ENCODE data around the gene SORCS2.

SORCS2 gene

DNA sequence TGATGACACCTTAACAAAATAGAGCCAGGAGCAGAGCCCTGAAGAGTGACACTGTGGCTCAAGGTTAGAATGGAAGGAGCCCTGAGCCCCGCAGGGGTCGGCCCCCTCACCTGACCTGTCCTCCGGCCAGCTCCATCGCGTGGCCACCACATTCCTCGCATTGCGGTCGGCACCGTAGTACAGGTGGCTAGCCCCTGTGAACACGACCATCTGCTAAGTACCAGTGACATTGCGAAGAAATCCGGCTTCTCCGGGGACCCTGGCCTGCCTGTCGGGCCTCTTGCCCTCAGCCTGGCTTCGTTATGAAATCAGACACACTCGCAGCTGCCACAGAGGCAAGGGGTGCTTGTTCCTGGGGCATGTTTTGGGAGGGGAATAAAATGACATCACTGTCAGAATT is 568.4 kb downstream of the SORCS2 start:
- Histone ChIP-seq H3K4me3 (ENCODE audit: insufficient read length, low read depth) (no peak overlapping the region), H3K9ac (ENCODE audit: insufficient read length, low read depth) (no peak overlapping the region), H3K4me1 (ENCODE audit: insufficient read depth, insufficient read length) (peaks cover 8% of the 10 kb centered on the region), H3K36me3 (ENCODE audit: insufficient read depth, insufficient read length, low read length) (peaks cover 60% of the 10 kb centered on the region), H3K27me3 (ENCODE audit: insufficient read depth, insufficient read length) (no peaks in the 10 kb centered on the region), H3K9me3 (ENCODE audit: insufficient read depth, low read length) (no peaks in the 10 kb centered on the region)
- TF ChIP-seq YY1 (IDR thresholded peaks at IDR 0.05; ENCODE audit: insufficient read depth, insufficient read length), result no peak
- TF ChIP-seq SUZ12 (IDR thresholded peaks at IDR 0.05; ENCODE audit: extremely low read depth, insufficient read depth, insufficient read length), result no peak
- no peak for TF ChIP-seq ZNF274 (IDR thresholded peaks at IDR 0.05; ENCODE audit: low read depth, low read length)
- no peak for DNase-seq (ENCODE audit: low read depth, low spot score)

DNA sequence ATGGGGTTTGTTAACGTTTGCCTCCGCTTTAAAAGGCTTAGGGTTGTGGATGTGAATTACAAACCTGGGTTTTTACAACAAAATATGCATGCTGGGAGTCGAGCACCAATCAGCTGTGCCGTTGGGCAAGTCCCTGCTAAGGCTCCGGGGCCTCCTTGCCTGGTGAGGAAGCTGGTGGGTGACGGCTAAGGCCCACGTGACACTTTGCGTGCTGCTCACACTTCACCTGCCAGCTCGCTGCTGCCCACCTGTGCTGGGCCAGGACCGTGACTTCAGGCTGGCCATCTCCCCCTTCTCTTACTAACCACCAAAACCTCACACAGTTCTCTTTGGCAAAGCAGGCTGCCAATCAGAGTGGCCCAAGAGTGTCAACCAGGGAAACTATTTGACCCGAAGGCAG is 569.0 kb downstream of the SORCS2 start:
- no peak for TF ChIP-seq SUZ12 (IDR thresholded peaks at IDR 0.05; ENCODE audit: extremely low read depth, insufficient read depth, insufficient read length)
- TF ChIP-seq YY1 (IDR thresholded peaks at IDR 0.05; ENCODE audit: insufficient read depth, insufficient read length), result no peak
- TF ChIP-seq ZNF274 (IDR thresholded peaks at IDR 0.05; ENCODE audit: low read depth, low read length), result no peak
- H3K9me3 ChIP-seq (ENCODE audit: insufficient read depth, low read length), result no peaks in the 10 kb centered on the region
- no peak overlapping the region for H3K9ac ChIP-seq (ENCODE audit: insufficient read length, low read depth)
- DNase-seq (ENCODE audit: low read depth, low spot score), result no peak
- peaks cover 63% of the 10 kb centered on the region for H3K36me3 ChIP-seq (ENCODE audit: insufficient read depth, insufficient read length, low read length)
- H3K4me1 ChIP-seq (ENCODE audit: insufficient read depth, insufficient read length), result peaks cover 8% of the 10 kb centered on the region
- H3K27me3 ChIP-seq (ENCODE audit: insufficient read depth, insufficient read length), result no peaks in the 10 kb centered on the region
- H3K4me3 ChIP-seq (ENCODE audit: insufficient read length, low read depth), result no peak overlapping the region

DNA sequence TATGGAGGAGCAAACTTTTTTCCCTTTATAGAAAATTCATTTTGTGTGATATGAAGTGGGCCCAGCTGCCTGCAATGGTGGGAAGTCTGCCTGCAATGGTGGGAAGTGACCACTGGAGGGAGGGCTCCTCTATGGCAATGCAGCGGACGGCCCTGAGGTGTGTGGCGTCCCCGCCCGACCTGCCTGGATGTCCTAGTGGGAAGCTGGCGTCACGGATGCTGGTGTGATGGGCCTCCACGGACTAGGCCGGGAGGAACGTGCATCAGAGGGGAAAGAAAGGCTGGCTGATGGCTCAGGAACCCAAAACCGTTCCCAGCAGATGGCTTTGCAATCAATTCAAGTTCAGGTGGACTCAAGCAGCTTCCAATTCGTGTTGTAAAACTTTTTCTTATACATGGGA is 569.4 kb downstream of the SORCS2 start:
- no peak overlapping the region for H3K4me3 ChIP-seq (ENCODE audit: insufficient read length, low read depth)
- H3K36me3 ChIP-seq (ENCODE audit: insufficient read depth, insufficient read length, low read length), result peaks cover 64% of the 10 kb centered on the region
- H3K4me1 ChIP-seq (ENCODE audit: insufficient read depth, insufficient read length), result peaks cover 8% of the 10 kb centered on the region
- no peak overlapping the region for H3K9ac ChIP-seq (ENCODE audit: insufficient read length, low read depth)
- no peaks in the 10 kb centered on the region for H3K27me3 ChIP-seq (ENCODE audit: insufficient read depth, insufficient read length)
- peak; percentile 52 for DNase-seq (ENCODE audit: low read depth, low spot score)
- TF ChIP-seq ZNF274 (IDR thresholded peaks at IDR 0.05; ENCODE audit: low read depth, low read length) (no peak), YY1 (IDR thresholded peaks at IDR 0.05; ENCODE audit: insufficient read depth, insufficient read length) (no peak), SUZ12 (IDR thresholded peaks at IDR 0.05; ENCODE audit: extremely low read depth, insufficient read depth, insufficient read length) (no peak)
- no peaks in the 10 kb centered on the region for H3K9me3 ChIP-seq (ENCODE audit: insufficient read depth, low read length)

DNA sequence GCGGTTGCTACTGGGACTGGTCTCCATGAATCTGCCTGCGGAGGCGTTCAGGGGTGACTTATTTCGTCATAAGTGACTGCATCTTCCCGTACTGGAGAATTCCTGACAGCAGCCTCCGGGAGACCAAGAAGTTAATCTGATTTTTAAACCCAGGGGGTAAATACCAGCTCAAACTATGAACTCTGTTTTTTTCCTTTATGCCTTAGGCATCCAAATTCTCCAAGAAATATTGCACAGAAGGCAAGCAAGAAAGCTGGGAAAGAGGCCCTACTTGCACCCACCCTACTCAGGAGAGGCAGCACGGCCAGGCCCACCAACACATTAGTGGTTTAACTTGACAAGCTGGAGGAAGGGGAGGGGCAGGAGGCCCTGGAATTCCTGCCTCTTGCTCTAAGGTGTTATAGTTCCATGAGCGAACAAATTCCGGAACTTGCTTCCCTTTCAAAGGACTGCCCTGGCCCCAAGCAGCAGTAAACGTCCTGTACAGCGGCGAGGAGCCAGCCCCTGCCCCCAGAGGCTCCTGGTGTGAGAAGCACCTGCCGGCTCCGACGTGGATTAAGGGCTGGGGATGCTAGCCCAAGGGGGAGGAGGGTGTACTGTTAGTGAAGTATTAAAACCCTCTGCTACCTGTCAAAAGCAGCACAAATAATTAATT is 570.2 kb downstream of the SORCS2 start:
- no peaks in the 10 kb centered on the region for H3K9me3 ChIP-seq (ENCODE audit: insufficient read depth, low read length)
- TF ChIP-seq SUZ12 (IDR thresholded peaks at IDR 0.05; ENCODE audit: extremely low read depth, insufficient read depth, insufficient read length), result no peak
- no peak for TF ChIP-seq YY1 (IDR thresholded peaks at IDR 0.05; ENCODE audit: insufficient read depth, insufficient read length)
- TF ChIP-seq ZNF274 (IDR thresholded peaks at IDR 0.05; ENCODE audit: low read depth, low read length), result no peak
- no peak overlapping the region for H3K9ac ChIP-seq (ENCODE audit: insufficient read length, low read depth)
- H3K4me3 ChIP-seq (ENCODE audit: insufficient read length, low read depth), result no peak overlapping the region
- no peak for DNase-seq (ENCODE audit: low read depth, low spot score)
- H3K27me3 ChIP-seq (ENCODE audit: insufficient read depth, insufficient read length), result no peaks in the 10 kb centered on the region
- peaks cover 72% of the 10 kb centered on the region for H3K36me3 ChIP-seq (ENCODE audit: insufficient read depth, insufficient read length, low read length)
- peaks cover 8% of the 10 kb centered on the region for H3K4me1 ChIP-seq (ENCODE audit: insufficient read depth, insufficient read length)

DNA sequence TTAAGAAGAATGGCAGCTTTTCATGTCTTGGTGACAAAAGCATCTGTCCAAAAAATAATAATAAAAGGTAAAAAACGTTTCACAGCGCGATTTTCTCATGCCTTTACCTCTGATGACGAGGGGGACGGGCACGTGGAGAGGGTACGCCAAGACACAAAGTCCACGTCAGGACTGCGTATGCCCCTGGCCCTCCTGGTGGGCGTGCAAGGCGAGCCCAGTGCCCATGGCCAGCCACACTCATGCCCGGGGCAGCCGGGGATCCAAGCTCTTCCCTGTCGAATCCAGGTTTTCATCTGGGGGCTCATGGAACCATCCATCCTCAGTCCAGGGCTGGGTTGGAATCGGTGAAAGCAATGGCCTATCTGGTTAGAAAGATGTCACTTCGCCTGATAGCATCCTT is 570.8 kb downstream of the SORCS2 start:
- no peak for DNase-seq (ENCODE audit: low read depth, low spot score)
- Histone ChIP-seq H3K4me1 (ENCODE audit: insufficient read depth, insufficient read length) (peaks cover 8% of the 10 kb centered on the region), H3K4me3 (ENCODE audit: insufficient read length, low read depth) (no peak overlapping the region), H3K27me3 (ENCODE audit: insufficient read depth, insufficient read length) (no peaks in the 10 kb centered on the region), H3K9me3 (ENCODE audit: insufficient read depth, low read length) (no peaks in the 10 kb centered on the region), H3K36me3 (ENCODE audit: insufficient read depth, insufficient read length, low read length) (peaks cover 77% of the 10 kb centered on the region), H3K9ac (ENCODE audit: insufficient read length, low read depth) (no peak overlapping the region)
- TF ChIP-seq SUZ12 (IDR thresholded peaks at IDR 0.05; ENCODE audit: extremely low read depth, insufficient read depth, insufficient read length), result no peak
- TF ChIP-seq YY1 (IDR thresholded peaks at IDR 0.05; ENCODE audit: insufficient read depth, insufficient read length), result no peak
- TF ChIP-seq ZNF274 (IDR thresholded peaks at IDR 0.05; ENCODE audit: low read depth, low read length), result no peak

DNA sequence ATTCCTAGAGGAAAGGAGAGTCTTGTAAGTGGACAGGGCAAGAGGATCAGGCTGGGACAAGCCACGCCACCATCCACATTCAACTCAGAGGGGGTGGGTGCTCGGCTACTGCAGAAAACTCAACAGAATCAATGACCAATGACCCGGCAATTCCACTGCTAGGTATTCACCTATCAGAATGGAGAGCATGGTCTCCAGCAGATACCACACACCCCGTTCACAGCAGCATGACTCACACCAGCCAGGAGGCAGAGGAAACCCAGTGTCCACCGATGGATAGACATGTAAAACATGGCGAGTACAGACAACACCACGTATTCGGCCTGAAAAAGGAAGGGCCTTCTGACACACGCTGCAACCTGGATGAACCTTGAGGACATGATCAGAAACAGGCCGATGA is 571.5 kb downstream of the SORCS2 start:
- H3K4me1 ChIP-seq (ENCODE audit: insufficient read depth, insufficient read length), result peaks cover 8% of the 10 kb centered on the region
- no peak for TF ChIP-seq YY1 (IDR thresholded peaks at IDR 0.05; ENCODE audit: insufficient read depth, insufficient read length)
- no peak for TF ChIP-seq SUZ12 (IDR thresholded peaks at IDR 0.05; ENCODE audit: extremely low read depth, insufficient read depth, insufficient read length)
- no peak for TF ChIP-seq ZNF274 (IDR thresholded peaks at IDR 0.05; ENCODE audit: low read depth, low read length)
- no peak for DNase-seq (ENCODE audit: low read depth, low spot score)
- no peak overlapping the region for H3K4me3 ChIP-seq (ENCODE audit: insufficient read length, low read depth)
- no peaks in the 10 kb centered on the region for H3K27me3 ChIP-seq (ENCODE audit: insufficient read depth, insufficient read length)
- H3K36me3 ChIP-seq (ENCODE audit: insufficient read depth, insufficient read length, low read length), result peaks cover 81% of the 10 kb centered on the region
- no peaks in the 10 kb centered on the region for H3K9me3 ChIP-seq (ENCODE audit: insufficient read depth, low read length)
- no peak overlapping the region for H3K9ac ChIP-seq (ENCODE audit: insufficient read length, low read depth)

DNA sequence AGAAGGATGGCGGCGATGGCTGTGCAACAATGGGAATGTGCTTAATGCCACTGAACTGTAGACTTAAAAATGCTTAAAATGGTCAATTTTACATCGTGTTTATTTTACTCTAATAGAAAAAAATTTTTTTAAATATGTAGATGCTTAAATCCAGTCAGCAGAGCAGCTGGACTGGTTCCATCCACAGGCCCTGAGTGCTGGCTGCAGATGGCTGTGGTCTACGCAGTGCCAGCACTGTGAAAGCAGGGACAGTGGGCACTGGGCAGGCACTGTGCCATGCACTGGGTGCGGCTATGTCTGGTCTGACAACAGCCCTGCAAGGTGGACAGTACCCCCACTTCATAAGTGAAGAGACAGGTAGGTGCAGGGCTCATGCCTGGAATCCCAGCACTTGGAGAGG is 572.1 kb downstream of the SORCS2 start:
- Histone ChIP-seq H3K9me3 (ENCODE audit: insufficient read depth, low read length) (no peaks in the 10 kb centered on the region), H3K36me3 (ENCODE audit: insufficient read depth, insufficient read length, low read length) (peaks cover 87% of the 10 kb centered on the region), H3K9ac (ENCODE audit: insufficient read length, low read depth) (no peak overlapping the region)

More for the DNA sequence above, 572.1 kb downstream of the SORCS2 start:
- Histone ChIP-seq H3K27me3 (ENCODE audit: insufficient read depth, insufficient read length) (no peaks in the 10 kb centered on the region), H3K4me1 (ENCODE audit: insufficient read depth, insufficient read length) (peaks cover 12% of the 10 kb centered on the region), H3K4me3 (ENCODE audit: insufficient read length, low read depth) (no peak overlapping the region)
- TF ChIP-seq YY1 (IDR thresholded peaks at IDR 0.05; ENCODE audit: insufficient read depth, insufficient read length), result no peak
- TF ChIP-seq ZNF274 (IDR thresholded peaks at IDR 0.05; ENCODE audit: low read depth, low read length), result no peak
- no peak for TF ChIP-seq SUZ12 (IDR thresholded peaks at IDR 0.05; ENCODE audit: extremely low read depth, insufficient read depth, insufficient read length)
- DNase-seq (ENCODE audit: low read depth, low spot score), result no peak
